ENCODE results near the gene OR10AD1. TPM values are rescaled to one million over a fixed set of nuclear protein-coding genes. Genes with fewer than 3 reads are reported as not detected.

Gene OR10AD1
- total and polyA plus RNA-seq, 9 donors, result not detected

- intact Hi-C loops (cut with DNase I), result loop anchor here in 2 of 4 donors (10.0 kb wide), 3 partner anchors 162 to 442 kb away; no protein-coding TSS in a partner anchor
- H3K27ac ChIP-seq, result no peak within 1 kb of the TSS
- H3K4me1 ChIP-seq (ENCODE audit: insufficient read depth), result peaks cover 8% of the 10 kb centered on the region
- H3K36me3 ChIP-seq, result no peaks in the 10 kb centered on the region
- no peak for TF ChIP-seq EP300 (IDR thresholded peaks at IDR 0.05)
- TF ChIP-seq CTCF (IDR thresholded peaks at IDR 0.05), result peak in 2 of 3 donors; percentile 38 to 58
- TF ChIP-seq POLR2A (IDR thresholded peaks at IDR 0.05), result peak; percentile 33
- no peaks in the 10 kb centered on the region for H3K27me3 ChIP-seq
- no peaks in the 10 kb centered on the region for H3K9me3 ChIP-seq
- DNase-seq, result peak; percentile 67 to 75 (median 74)
- WGBS, 3 donors, result 0 to 1% (median 1%) methylated on average over 37 to 61 of the region's 61 CpGs
- H3K4me3 ChIP-seq, result peak within 1 kb of the TSS; percentile 62
These were observed 19.8 kb downstream of the OR10AD1 start, which contains the start of gene CCDC184 for GRCh38 chr12:48183091-48183875. Gene CCDC184, plus strand, starts transcription at chr12:48183644. Its CDS starts 479 bp downstream, at chr12:48184123.

DNA sequence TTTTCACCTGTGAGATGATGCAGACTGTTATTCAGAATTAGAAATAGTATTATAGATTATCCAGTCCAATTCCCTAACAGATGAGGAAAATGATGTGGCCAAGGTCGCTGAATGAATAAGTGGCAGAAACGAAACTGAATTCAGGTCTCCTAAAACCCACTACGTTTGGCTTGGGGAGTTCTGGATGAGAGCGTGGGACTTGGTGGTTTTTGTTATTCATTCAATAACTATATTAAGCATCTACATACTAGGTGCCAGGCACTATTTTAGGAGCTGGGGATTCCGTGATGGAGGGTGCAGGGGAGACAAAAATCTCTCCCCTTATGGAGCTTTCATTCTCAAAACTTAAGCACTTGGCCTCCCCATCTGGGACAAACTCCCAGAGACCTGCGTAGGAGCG lies 20.5 kb downstream of the OR10AD1 start:
- no peak overlapping the region for H3K27ac ChIP-seq
- TF ChIP-seq POLR2A (IDR thresholded peaks at IDR 0.05), result no peak
- TF ChIP-seq EP300 (IDR thresholded peaks at IDR 0.05), result no peak
- no peak for TF ChIP-seq CTCF (IDR thresholded peaks at IDR 0.05)
- peak overlapping the region; percentile 62 for H3K4me3 ChIP-seq
- H3K27me3 ChIP-seq, result no peaks in the 10 kb centered on the region
- no peak for DNase-seq
- no peaks in the 10 kb centered on the region for H3K36me3 ChIP-seq
- peaks cover 8% of the 10 kb centered on the region for H3K4me1 ChIP-seq (ENCODE audit: insufficient read depth)
- no peaks in the 10 kb centered on the region for H3K9me3 ChIP-seq
- intact Hi-C loops (cut with DNase I), result loop anchor here in 2 of 4 donors (10.0 kb wide), 3 partner anchors 162 to 442 kb away; no protein-coding TSS in a partner anchor
- 2 to 4% (median 3%) methylated on average over 7 of the region's 7 CpGs for WGBS, 3 donors

GRCh38 chr12:48180857-48181495 lies 22.1 kb downstream of the OR10AD1 start:
- 86 to 87% (median 86%) methylated on average over 2 of the region's 2 CpGs for WGBS, 3 donors
- peaks cover 8% of the 10 kb centered on the region for H3K4me1 ChIP-seq (ENCODE audit: insufficient read depth)
- TF ChIP-seq CTCF (IDR thresholded peaks at IDR 0.05), result no peak
- no peak for TF ChIP-seq POLR2A (IDR thresholded peaks at IDR 0.05)
- no peak for TF ChIP-seq EP300 (IDR thresholded peaks at IDR 0.05)
- no peaks in the 10 kb centered on the region for H3K36me3 ChIP-seq
- H3K27me3 ChIP-seq, result no peaks in the 10 kb centered on the region
- no peak overlapping the region for H3K27ac ChIP-seq
- intact Hi-C loops (cut with DNase I), result loop anchor here in 2 of 4 donors (10.0 kb wide), 3 partner anchors 164 to 444 kb away; no protein-coding TSS in a partner anchor
- no peak for DNase-seq
- H3K9me3 ChIP-seq, result no peaks in the 10 kb centered on the region
- H3K4me3 ChIP-seq, result no peak overlapping the region

- Histone ChIP-seq H3K27ac (no peak overlapping the region), H3K36me3 (no peaks in the 10 kb centered on the region), H3K4me1 (ENCODE audit: insufficient read depth) (peaks cover 8% of the 10 kb centered on the region), H3K9me3 (no peaks in the 10 kb centered on the region), H3K4me3 (no peak overlapping the region), H3K27me3 (no peaks in the 10 kb centered on the region)
- DNase-seq, result no peak
- TF ChIP-seq EP300 (IDR thresholded peaks at IDR 0.05) (no peak), POLR2A (IDR thresholded peaks at IDR 0.05) (no peak), CTCF (IDR thresholded peaks at IDR 0.05) (no peak)
- 80 to 88% (median 86%) methylated on average over 1 of the region's 1 CpG for WGBS, 3 donors
- intact Hi-C loops (cut with DNase I), result loop anchor here in 2 of 4 donors (10.0 kb wide), 3 partner anchors 164 to 444 kb away; no protein-coding TSS in a partner anchor
These were observed 22.7 kb downstream of the OR10AD1 start for GRCh38 chr12:48180424-48180823.
